Stimulated activated CD8-positive, alpha-beta memory T cell treated with anti-CD3 and anti-CD28 coated beads, Interleukin-15, amount 100 ng/mL, for 1 hour (primary cell): ENCODE data around the gene PPARGC1A.

Experiments
- DNase-seq: peaks from one replicate; pipeline ENCODE4 v3.0.0-alpha.2; 2020; ENCODE audit warnings: low read depth

The PPARGC1A gene

GRCh38 chr4:23770011-23770410 lies 119.8 kb downstream of the PPARGC1A start:
- no peak for DNase-seq

DNA sequence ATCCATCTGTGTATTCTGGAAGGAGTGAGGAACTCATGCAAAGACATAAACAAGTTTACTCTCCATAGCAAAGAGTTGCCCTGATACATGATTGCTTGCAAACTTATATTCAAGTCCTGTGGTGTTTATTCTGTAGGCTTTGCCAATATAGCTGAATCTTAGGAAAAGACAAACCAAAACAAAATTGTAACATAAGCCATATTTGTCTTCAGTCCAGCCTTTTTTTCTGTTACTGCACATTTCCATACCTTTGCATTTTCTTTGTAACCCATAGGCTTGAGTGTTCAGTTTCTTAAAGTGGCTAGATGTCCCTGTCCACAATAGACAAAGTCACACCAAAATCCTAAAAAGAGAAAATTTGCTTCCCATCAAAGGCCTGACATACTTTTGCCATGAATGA lies 120.4 kb downstream of the PPARGC1A start:
- no peak for DNase-seq

DNA sequence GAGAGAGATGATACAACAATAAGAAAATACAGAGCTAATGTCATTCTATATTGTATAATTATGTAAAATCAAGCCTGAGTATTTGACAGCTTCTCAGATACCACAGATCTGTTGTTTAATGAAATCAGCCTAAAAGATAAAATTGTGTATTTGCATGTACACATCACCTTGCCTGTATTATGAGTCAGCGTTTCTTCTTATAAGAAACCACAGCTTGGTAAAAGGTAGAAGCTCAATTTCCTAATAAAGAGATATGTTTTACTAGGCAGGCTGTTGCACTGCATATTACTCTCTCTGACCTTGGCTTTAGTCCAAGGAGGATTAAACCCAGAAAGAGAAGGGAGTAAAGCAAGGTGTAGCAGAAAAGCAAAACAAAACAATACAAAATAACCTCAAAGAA lies 121.3 kb downstream of the PPARGC1A start:
- DNase-seq, result no peak

- DNase-seq, result no peak
Observed at GRCh38 chr4:23766344-23766743, 123.5 kb downstream of the PPARGC1A start.

- DNase-seq, result no peak
Observed at GRCh38 chr4:23763559-23763958, 126.3 kb downstream of the PPARGC1A start.

GRCh38 chr4:23762551-23762950 lies 127.3 kb downstream of the PPARGC1A start:
- DNase-seq, result no peak

- DNase-seq, result no peak
Observed at GRCh38 chr4:23759066-23759465, 130.8 kb downstream of the PPARGC1A start.

DNA sequence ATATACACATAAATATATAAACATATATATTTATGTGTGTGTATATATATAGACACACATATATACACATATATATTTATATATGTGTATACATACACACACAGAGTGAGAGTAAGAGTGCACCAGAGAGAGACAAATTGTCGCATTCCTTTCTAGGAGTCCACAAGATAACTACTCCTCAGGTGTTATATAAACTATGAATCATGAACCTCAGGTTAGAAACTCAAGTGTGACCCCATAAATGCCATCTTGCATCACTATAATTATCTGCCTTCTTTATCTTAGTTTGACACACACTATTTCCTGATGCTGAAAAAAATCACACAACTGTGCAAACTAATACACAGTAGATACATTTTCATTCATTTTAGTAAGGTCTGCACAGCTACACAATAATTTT lies 135.2 kb downstream of the PPARGC1A start:
- no peak for DNase-seq

- no peak for DNase-seq
Observed at GRCh38 chr4:23750125-23750524, 139.7 kb downstream of the PPARGC1A start.

GRCh38 chr4:23747281-23747735 lies 142.5 kb downstream of the PPARGC1A start:
- DNase-seq, result no peak

DNA sequence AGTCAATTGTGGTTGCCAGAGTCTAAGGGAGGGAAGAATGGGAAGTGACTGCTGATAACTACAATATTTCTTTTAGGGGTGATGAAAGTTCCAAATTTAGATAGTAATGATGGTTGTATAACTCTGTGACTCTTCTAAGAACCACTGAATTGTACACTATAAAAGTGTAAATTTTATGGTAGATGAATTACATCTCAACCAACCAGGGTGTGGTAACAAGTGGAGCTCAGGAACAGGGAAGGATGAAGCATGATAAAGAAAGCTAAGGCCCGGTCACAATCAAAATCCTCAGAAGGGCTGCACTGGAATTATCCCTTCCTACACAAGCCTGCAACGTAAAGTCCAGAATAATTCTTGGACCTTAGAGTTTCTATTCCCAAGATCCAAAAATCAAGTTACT lies 143.2 kb downstream of the PPARGC1A start:
- no peak for DNase-seq

DNA sequence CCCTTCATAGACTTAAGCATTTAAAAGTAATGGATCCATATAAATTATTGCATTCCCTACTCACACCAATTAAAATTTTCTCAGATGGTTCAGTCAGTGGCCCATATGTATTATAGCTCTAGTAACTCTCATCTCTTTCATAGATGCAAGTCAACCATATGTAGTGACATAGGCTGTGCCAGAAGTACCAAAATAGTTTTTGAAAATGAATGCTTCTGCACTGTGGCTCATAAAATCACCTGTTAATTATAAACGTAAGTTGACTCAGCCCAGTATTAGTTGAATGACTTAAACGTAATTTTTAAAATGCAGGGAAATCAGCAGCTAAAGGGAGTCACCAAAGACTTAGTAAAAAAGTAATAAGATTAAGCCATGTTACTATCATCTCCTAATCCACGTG lies 143.8 kb downstream of the PPARGC1A start:
- no peak for DNase-seq

DNA sequence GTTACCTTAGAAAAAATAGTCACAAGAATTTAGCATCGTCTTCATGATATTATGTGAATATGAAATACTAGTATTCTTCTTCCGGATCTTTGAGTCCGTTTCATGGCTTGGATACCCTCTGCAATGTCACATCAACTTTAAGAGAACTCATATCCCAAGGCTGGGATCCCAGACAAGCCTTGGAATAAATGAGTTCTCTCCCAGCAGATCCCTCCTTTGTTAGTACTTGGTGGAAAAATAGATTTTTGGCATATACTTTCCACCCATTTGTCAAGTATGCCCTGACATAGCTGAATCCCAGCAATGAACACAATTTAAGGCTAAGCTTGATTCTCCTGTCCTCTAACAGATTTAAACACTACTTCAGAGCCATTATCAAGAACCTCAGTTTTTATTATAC lies 144.5 kb downstream of the PPARGC1A start:
- no peak for DNase-seq
